ENCODE data around the gene ROR1. TPM values are rescaled to one million over a fixed set of nuclear protein-coding genes. Genes with fewer than 3 reads are reported as not detected.

Gene ROR1
- total and polyA plus RNA-seq, 10 of the 15 experiments (the other 5 are each of a cell fraction or from before 2014, with no cell fraction given), result 0.02 to 0.08 (median 0.05) TPM; not detected in 6

DNA sequence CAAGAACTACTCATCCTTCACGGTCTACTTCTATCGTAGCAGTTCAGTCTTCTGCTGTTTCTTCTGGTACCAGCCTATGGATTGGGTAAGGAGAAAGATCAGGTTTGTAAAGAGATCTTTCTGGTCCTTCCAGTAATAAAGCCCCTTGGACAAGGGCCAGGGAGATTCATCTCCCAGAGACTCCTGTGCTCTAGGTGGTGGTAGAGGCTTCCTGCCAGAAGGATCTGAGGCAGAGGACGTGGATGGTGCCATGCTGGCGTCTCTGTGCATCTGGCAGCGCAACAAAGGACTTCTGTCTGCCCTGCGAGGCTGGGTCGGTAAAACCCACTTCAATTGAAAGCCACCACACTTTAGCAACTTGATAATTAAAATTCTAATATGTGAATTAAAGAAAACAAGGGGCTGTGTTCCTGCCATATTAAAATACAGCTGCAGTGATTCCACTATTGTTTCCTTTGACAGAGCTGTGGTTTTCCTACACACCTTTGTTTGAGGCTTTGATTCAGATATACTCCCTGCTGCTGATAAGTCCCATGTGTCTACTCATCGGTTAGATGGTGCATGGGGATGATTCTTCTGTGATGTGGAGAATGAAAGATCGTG is 73.6 kb downstream of the ROR1 start:
- RAD21 ChIA-PET (ENCODE audit: unreplicated experiment), result no interaction called here
- SMC1A ChIA-PET (ENCODE audit: uncharacterized antibody, unreplicated experiment), result interaction anchor here (1.0 to 2.3 kb wide), 2 partner anchors 9 to 13 kb away, joined by 3 to 7 read pairs; no protein-coding TSS in a partner anchor
- in situ Hi-C loops (cut with MboI), result no loop called here

More for the DNA sequence above, 73.6 kb downstream of the ROR1 start:
- no peaks in the 10 kb centered on the region for H3K9me3 ChIP-seq (replicated peaks; ENCODE audit: control insufficient read depth, insufficient read depth, low read length)
- H3K4me2 ChIP-seq (ENCODE audit: control insufficient read depth, insufficient read depth), result no peak overlapping the region
- no peak overlapping the region for H2AFZ ChIP-seq (ENCODE audit: control insufficient read depth, low read depth, low read length)
- H3K36me3 ChIP-seq (ENCODE audit: control insufficient read depth in 2 of 2, insufficient read depth in 2 of 2, low read length in 1 of 2), result no peaks in the 10 kb centered on the region
- H3K4me1 ChIP-seq (ENCODE audit: control insufficient read depth, insufficient read depth, low read length), result no peaks in the 10 kb centered on the region
- intact Hi-C loops (cut with micrococcal nuclease; ENCODE audit: unreplicated experiment), result no loop called here
- ATAC-seq, result no peak
- no peak for FAIRE-seq
- H3K27ac ChIP-seq (ENCODE audit: control insufficient read depth, insufficient read depth), result no peak overlapping the region
- BruUV-seq (replicated peaks), result no TSS peak
- 31% methylated on average over 9 of the region's 9 CpGs for WGBS (ENCODE audit: insufficient coverage, insufficient replicate concordance, low lambda C conversion rate, missing lambda C conversion rate)
- H3K4me3 ChIP-seq, result no peak overlapping the region
- no peak for TF ChIP-seq PML (IDR thresholded peaks at IDR 0.05; ENCODE audit: low read length)
- TF ChIP-seq, protein P1, sequence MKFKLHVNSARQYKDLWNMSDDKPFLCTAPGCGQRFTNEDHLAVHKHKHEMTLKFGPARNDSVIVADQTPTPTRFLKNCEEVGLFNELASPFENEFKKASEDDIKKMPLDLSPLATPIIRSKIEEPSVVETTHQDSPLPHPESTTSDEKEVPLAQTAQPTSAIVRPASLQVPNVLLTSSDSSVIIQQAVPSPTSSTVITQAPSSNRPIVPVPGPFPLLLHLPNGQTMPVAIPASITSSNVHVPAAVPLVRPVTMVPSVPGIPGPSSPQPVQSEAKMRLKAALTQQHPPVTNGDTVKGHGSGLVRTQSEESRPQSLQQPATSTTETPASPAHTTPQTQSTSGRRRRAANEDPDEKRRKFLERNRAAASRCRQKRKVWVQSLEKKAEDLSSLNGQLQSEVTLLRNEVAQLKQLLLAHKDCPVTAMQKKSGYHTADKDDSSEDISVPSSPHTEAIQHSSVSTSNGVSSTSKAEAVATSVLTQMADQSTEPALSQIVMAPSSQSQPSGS (IDR thresholded peaks at IDR 0.05; ENCODE audit: low read length), result no peak
- no peak for TF ChIP-seq HDAC6 (IDR thresholded peaks at IDR 0.05; ENCODE audit: unreplicated experiment)
- TF ChIP-seq TCF7 (IDR thresholded peaks at IDR 0.05; ENCODE audit: borderline replicate concordance), result no peak
- TF ChIP-seq NKRF (conservative IDR thresholded peaks at IDR 0.05), result no peak
- no peak for TF ChIP-seq ZSCAN29 (IDR thresholded peaks at IDR 0.05)
- TF ChIP-seq SMAD5 (IDR thresholded peaks at IDR 0.05; ENCODE audit: low read depth), result no peak
- TF ChIP-seq IKZF2 (IDR thresholded peaks at IDR 0.05), result no peak
- no peak for TF ChIP-seq SIX5 (IDR thresholded peaks at IDR 0.05; ENCODE audit: low read depth, low read length, severe bottlenecking)
- TF ChIP-seq, protein P2, sequence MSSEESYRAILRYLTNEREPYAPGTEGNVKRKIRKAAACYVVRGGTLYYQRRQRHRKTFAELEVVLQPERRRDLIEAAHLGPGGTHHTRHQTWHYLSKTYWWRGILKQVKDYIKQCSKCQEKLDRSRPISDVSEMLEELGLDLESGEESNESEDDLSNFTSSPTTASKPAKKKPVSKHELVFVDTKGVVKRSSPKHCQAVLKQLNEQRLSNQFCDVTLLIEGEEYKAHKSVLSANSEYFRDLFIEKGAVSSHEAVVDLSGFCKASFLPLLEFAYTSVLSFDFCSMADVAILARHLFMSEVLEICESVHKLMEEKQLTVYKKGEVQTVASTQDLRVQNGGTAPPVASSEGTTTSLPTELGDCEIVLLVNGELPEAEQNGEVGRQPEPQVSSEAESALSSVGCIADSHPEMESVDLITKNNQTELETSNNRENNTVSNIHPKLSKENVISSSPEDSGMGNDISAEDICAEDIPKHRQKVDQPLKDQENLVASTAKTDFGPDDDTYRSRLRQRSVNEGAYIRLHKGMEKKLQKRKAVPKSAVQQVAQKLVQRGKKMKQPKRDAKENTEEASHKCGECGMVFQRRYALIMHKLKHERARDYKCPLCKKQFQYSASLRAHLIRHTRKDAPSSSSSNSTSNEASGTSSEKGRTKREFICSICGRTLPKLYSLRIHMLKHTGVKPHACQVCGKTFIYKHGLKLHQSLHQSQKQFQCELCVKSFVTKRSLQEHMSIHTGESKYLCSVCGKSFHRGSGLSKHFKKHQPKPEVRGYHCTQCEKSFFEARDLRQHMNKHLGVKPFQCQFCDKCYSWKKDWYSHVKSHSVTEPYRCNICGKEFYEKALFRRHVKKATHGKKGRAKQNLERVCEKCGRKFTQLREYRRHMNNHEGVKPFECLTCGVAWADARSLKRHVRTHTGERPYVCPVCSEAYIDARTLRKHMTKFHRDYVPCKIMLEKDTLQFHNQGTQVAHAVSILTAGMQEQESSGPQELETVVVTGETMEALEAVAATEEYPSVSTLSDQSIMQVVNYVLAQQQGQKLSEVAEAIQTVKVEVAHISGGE (CRISPR knock-in tag; IDR thresholded peaks at IDR 0.05), result no peak
- TF ChIP-seq ZNF207 (IDR thresholded peaks at IDR 0.05; ENCODE audit: borderline replicate concordance), result no peak
- no peak for TF ChIP-seq POU2F2 (IDR thresholded peaks at IDR 0.05; ENCODE audit: borderline replicate concordance, low read depth, low read length)
- no peak for TF ChIP-seq ZNF384 (IDR thresholded peaks at IDR 0.05; ENCODE audit: borderline replicate concordance, low read depth, low read length)
- no peak for TF ChIP-seq SREBF2 (IDR thresholded peaks at IDR 0.05; ENCODE audit: low read length)
- no peak for TF ChIP-seq ZBED1 (IDR thresholded peaks at IDR 0.05; ENCODE audit: borderline replicate concordance)
- no peak for TF ChIP-seq RBBP5 (conservative IDR thresholded peaks at IDR 0.05)
- no peak for TF ChIP-seq WRNIP1 (IDR thresholded peaks at IDR 0.05; ENCODE audit: borderline replicate concordance, low read depth, low read length)
- TF ChIP-seq, protein P3, sequence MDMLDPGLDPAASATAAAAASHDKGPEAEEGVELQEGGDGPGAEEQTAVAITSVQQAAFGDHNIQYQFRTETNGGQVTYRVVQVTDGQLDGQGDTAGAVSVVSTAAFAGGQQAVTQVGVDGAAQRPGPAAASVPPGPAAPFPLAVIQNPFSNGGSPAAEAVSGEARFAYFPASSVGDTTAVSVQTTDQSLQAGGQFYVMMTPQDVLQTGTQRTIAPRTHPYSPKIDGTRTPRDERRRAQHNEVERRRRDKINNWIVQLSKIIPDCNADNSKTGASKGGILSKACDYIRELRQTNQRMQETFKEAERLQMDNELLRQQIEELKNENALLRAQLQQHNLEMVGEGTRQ (IDR thresholded peaks at IDR 0.05; ENCODE audit: borderline replicate concordance, low read depth, low read length), result no peak
- ChIA-PET CTCF (interaction anchor here (0.6 to 1.4 kb wide), 2 partner anchors 18 to 47 kb away, joined by 3 read pairs; no protein-coding TSS in a partner anchor), POLR2A (no interaction called here)
- H3K79me2 ChIP-seq (ENCODE audit: control insufficient read depth, insufficient read depth, low read length), result no peaks in the 10 kb centered on the region
- no peak overlapping the region for H3K9ac ChIP-seq (ENCODE audit: control insufficient read depth, insufficient read depth, low read length)
- DNase-seq (ENCODE audit: low read depth, low spot score), result no peak
- H4K20me1 ChIP-seq (ENCODE audit: control insufficient read depth, insufficient read depth), result no peaks in the 10 kb centered on the region
- no peaks in the 10 kb centered on the region; a peak in 1 of 4 replicates for H3K27me3 ChIP-seq (replicated peaks in 1 of 2; ENCODE audit: control insufficient read depth in 2 of 2, insufficient read depth in 2 of 2, low read length in 1 of 2)
